Activated naive CD8-positive, alpha-beta T cell (primary cell): ENCODE results near the gene TAF11L2.
"Not testable (repeated sequence)": the region's sequence is repeated elsewhere in the genome, so short reads cannot be mapped to it uniquely, and the experiment has no call there.

ENCODE experiments used
- H3K27ac Mint-ChIP-seq: one replicate; pipeline ENCODE4 v1.8.0; 2021; ENCODE audit warnings: mixed read lengths
- H3K27me3 Mint-ChIP-seq: one replicate; pipeline ENCODE4 v1.8.0; 2021; ENCODE audit warnings: mixed read lengths
- H3K36me3 Mint-ChIP-seq: one replicate; pipeline ENCODE4 v1.8.0; 2021; ENCODE audit warnings: mixed read lengths
- H3K4me1 Mint-ChIP-seq: one replicate; pipeline ENCODE4 v1.8.0; 2021; ENCODE audit warnings: low read depth, mixed read lengths
- H3K4me3 Mint-ChIP-seq: one replicate; pipeline ENCODE4 v1.8.0; 2021; ENCODE audit warnings: mild to moderate bottlenecking, mixed read lengths
- H3K9me3 Mint-ChIP-seq: one replicate; pipeline ENCODE4 v1.8.0; 2021; ENCODE audit warnings: low read depth, mixed read lengths

The TAF11L2 gene

GRCh38 chr5:17497931-17498330 lies at the start of gene TAF11L2:
Gene TAF11L2 (plus strand): TSS chr5:17498231.
- not testable (repeated sequence) for H3K27ac Mint-ChIP-seq, H3K4me1 Mint-ChIP-seq, H3K36me3 Mint-ChIP-seq, H3K4me3 Mint-ChIP-seq, H3K27me3 Mint-ChIP-seq, H3K9me3 Mint-ChIP-seq

DNA sequence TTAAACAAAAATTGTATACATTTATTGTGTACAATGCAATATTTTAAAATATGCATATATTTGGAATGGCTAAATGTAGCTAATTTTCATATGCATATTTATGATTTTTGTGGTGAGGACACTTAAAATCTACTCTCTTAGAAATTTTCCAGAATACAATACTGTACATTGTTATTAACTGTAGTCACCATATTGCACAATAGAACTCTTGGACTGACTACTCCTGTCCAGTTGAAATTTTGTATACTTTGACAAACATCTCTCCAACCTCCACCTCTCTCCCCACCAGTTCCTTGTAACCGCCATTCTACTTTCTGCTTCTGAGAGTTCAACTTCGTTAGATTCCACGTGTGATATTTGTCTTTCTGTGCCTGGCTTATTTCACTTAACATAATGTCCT lies 49.2 kb upstream of the TAF11L2 start:
- H3K9me3 Mint-ChIP-seq, result peaks cover 6% of the 10 kb centered on the region
- H3K4me1 Mint-ChIP-seq, result no peaks in the 10 kb centered on the region
- H3K27ac Mint-ChIP-seq, result no peak overlapping the region
- H3K27me3 Mint-ChIP-seq, result no peaks in the 10 kb centered on the region
- no peak overlapping the region for H3K4me3 Mint-ChIP-seq
- H3K36me3 Mint-ChIP-seq, result no peaks in the 10 kb centered on the region

- Mint-ChIP-seq H3K36me3 (no peaks in the 10 kb centered on the region), H3K9me3 (peaks cover 6% of the 10 kb centered on the region), H3K27ac (no peak overlapping the region), H3K4me3 (no peak overlapping the region), H3K27me3 (no peaks in the 10 kb centered on the region), H3K4me1 (no peaks in the 10 kb centered on the region)
Observed at GRCh38 chr5:17452936-17453335, 45.1 kb upstream of the TAF11L2 start.

- Mint-ChIP-seq H3K4me3 (no peak overlapping the region), H3K36me3 (no peaks in the 10 kb centered on the region), H3K9me3 (peaks cover 6% of the 10 kb centered on the region), H3K27ac (no peak overlapping the region), H3K27me3 (no peaks in the 10 kb centered on the region), H3K4me1 (no peaks in the 10 kb centered on the region)
Observed at GRCh38 chr5:17455942-17456341, 42.1 kb upstream of the TAF11L2 start.

- Mint-ChIP-seq H3K4me3 (no peak overlapping the region), H3K27ac (no peak overlapping the region), H3K4me1 (no peaks in the 10 kb centered on the region), H3K36me3 (no peaks in the 10 kb centered on the region), H3K9me3 (peaks cover 13% of the 10 kb centered on the region), H3K27me3 (no peaks in the 10 kb centered on the region)
Observed at GRCh38 chr5:17461793-17462192, 36.2 kb upstream of the TAF11L2 start.

DNA sequence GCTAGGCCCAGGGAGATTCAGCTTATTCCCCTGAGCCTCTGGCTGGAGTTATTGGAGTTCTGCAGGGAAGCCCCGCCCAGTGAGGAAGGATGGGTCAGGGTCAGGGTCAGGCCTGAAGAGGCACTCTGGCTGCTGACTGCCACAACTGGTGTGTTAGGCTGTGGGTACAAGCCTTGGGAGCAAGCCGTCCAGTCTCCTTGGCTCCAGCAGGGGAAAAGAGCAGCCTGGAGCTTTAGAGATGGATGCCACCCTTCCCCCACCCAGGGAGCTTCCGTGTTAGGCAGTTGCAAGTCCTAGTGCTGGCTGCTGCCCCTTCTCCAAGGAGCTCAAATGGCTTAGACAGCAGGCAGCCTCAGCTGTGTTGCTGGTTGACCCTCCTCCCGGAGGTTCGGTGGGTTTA lies 34.4 kb upstream of the TAF11L2 start:
- Mint-ChIP-seq H3K36me3 (no peaks in the 10 kb centered on the region), H3K4me1 (no peaks in the 10 kb centered on the region), H3K9me3 (peaks cover 13% of the 10 kb centered on the region), H3K4me3 (no peak overlapping the region), H3K27ac (no peak overlapping the region), H3K27me3 (no peaks in the 10 kb centered on the region)

GRCh38 chr5:17470064-17470463 lies 28.0 kb upstream of the TAF11L2 start:
- Mint-ChIP-seq H3K27me3 (no peaks in the 10 kb centered on the region), H3K36me3 (no peaks in the 10 kb centered on the region), H3K4me1 (no peaks in the 10 kb centered on the region), H3K9me3 (peaks cover 11% of the 10 kb centered on the region), H3K4me3 (no peak overlapping the region), H3K27ac (no peak overlapping the region)

DNA sequence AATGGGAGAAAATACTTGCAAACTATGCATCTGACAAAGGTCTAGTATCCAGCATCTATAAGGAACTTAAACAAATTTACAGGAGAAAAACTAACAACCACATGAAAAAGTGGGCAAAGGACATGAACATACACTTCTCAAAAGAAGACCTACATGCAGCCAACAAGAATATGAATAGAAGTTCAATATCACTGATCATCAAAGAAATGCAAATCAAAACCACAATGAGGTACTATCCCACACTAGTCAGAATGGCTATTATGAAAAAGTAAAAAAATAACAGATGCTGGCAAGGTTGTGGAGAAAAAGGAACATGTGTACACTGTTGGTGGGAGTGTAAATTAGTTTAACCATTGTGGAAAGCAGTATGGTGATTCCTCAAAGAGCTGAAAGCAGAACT lies 23.0 kb upstream of the TAF11L2 start:
- not testable (repeated sequence) for H3K27ac Mint-ChIP-seq, H3K4me1 Mint-ChIP-seq, H3K9me3 Mint-ChIP-seq, H3K4me3 Mint-ChIP-seq, H3K27me3 Mint-ChIP-seq, H3K36me3 Mint-ChIP-seq

- H3K36me3 Mint-ChIP-seq, result no peaks in the 10 kb centered on the region
- no peak overlapping the region for H3K27ac Mint-ChIP-seq
- no peak overlapping the region for H3K4me3 Mint-ChIP-seq
- no peaks in the 10 kb centered on the region for H3K27me3 Mint-ChIP-seq
- H3K9me3 Mint-ChIP-seq, result no peaks in the 10 kb centered on the region
- H3K4me1 Mint-ChIP-seq, result no peaks in the 10 kb centered on the region
Observed at GRCh38 chr5:17477043-17477442, 21.0 kb upstream of the TAF11L2 start.

DNA sequence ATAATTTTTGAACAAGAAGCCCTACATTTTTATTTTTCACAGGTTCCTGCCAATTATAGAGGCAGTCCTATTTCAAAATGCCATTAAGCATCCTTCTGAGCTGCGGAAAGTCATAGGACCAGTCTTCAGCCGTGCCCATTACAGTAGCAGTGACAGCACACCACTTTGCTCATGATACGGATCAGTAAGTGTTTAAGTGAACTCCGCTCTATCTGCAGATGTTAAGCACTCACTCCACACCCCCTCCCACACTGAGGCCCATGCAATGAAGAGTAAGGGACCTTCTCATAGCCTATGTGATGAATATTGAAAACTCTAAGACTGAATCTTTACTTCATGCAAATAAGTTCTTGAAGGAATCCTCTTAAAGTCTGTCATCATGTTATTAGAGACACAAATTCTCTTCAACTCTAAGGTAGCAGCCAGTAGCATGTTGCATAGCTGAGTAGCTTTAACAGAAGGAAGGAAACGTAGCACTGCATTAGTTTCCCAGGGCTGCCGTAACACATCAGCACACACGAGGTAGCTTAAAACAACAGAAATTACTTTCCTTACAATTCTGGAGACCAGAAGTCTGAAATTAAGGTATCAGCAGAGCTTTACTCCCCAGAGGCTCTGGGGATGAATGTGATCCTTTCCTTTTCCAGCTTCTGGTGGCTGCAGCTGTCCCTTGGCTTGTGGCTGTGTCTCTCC lies 20.3 kb upstream of the TAF11L2 start:
- Mint-ChIP-seq H3K9me3 (no peaks in the 10 kb centered on the region), H3K4me3 (no peak overlapping the region), H3K4me1 (no peaks in the 10 kb centered on the region), H3K27me3 (no peaks in the 10 kb centered on the region), H3K27ac (no peak overlapping the region), H3K36me3 (no peaks in the 10 kb centered on the region)

DNA sequence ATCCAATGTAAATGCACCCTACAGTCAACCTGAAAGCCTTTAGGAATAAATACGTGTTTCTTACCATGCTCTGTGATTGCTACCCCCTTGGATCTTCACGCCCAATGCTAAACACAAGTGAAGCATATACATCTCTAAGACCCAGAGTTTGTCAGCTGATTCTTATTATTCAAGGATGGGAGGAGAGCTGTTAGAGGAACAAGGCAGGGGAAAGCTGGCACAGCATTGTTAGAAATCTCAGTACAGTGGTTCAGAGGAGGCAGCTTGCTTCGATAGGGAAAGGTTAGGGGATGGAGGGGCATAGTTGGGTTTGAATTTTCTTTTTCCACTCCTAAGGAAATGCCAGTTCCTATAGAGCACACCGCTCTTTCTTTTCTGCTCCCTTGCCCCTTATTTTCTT lies 16.7 kb upstream of the TAF11L2 start:
- Mint-ChIP-seq H3K4me1 (no peaks in the 10 kb centered on the region), H3K4me3 (no peak overlapping the region), H3K27me3 (no peaks in the 10 kb centered on the region), H3K9me3 (no peaks in the 10 kb centered on the region), H3K36me3 (no peaks in the 10 kb centered on the region), H3K27ac (no peak overlapping the region)

GRCh38 chr5:17482790-17483189 lies 15.2 kb upstream of the TAF11L2 start:
- Mint-ChIP-seq H3K4me1 (no peaks in the 10 kb centered on the region), H3K27ac (no peak overlapping the region), H3K36me3 (no peaks in the 10 kb centered on the region), H3K27me3 (no peaks in the 10 kb centered on the region), H3K4me3 (no peak overlapping the region), H3K9me3 (no peaks in the 10 kb centered on the region)

DNA sequence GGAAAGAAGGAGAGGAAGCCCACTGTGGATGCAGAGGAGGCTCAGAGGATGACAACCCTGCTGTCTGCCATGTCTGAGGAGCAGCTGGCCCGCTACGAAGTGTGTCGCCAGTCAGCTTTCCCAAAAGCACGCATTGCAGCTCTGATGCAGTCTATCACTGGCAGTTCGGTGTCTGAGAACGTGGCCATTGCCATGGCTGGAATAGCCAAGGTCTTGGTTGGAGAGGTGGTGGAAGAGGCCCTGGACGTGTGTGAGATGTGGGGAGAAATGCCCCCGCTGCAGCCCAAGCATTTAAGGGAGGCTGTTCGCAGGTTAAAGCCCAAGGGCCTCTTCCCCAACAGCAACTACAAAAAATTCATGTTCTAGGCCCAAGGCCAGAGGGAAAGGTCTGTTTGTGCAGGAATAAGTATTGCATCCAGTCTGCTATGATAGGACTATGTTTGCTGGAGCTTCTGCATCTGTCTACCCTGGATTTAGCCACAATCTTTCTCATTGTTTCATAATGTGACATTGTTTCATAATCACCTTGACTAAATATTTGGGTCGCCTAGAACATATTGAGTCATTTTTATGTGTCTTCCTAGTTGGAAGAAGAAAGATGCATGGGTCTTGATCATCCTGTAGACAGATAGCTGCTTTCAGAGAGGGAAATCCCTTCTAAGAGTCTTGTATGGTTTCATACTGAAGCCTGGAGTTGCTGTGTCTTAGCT lies 11.4 kb upstream of the TAF11L2 start:
- not testable (repeated sequence) for H3K36me3 Mint-ChIP-seq, H3K4me1 Mint-ChIP-seq, H3K4me3 Mint-ChIP-seq, H3K27me3 Mint-ChIP-seq, H3K9me3 Mint-ChIP-seq, H3K27ac Mint-ChIP-seq

GRCh38 chr5:17487174-17487512 lies 10.9 kb upstream of the TAF11L2 start:
- Mint-ChIP-seq H3K27ac (no peak overlapping the region), H3K36me3 (no peaks in the 10 kb centered on the region), H3K4me3 (no peak overlapping the region), H3K9me3 (no peaks in the 10 kb centered on the region), H3K4me1 (no peaks in the 10 kb centered on the region), H3K27me3 (no peaks in the 10 kb centered on the region)

GRCh38 chr5:17491257-17491656 lies 6.8 kb upstream of the TAF11L2 start:
- not testable (repeated sequence) for H3K4me1 Mint-ChIP-seq, H3K4me3 Mint-ChIP-seq, H3K9me3 Mint-ChIP-seq

DNA sequence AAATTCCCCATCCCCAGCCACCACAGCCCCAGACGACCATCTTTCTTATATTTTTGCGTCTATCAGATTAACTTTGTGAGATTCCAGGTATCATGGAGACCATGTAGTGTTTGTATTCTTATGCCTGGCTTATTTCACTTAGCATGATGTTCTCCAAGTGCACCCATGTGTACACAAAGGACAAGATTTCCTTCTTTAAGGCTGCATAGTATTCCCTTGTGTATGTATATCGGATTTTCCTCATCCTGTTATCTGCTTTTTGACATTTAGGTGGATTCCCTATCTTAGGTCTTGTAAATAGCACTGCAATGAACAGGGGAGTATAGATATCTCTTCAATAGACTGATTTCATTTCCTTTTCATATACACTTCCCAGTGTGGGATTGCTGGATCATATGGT lies 5.3 kb upstream of the TAF11L2 start:
- peaks cover 4% of the 10 kb centered on the region for H3K9me3 Mint-ChIP-seq

More at GRCh38 chr5:17491257-17491656, 6.8 kb upstream of the TAF11L2 start:
- not testable (repeated sequence) for H3K36me3 Mint-ChIP-seq, H3K27me3 Mint-ChIP-seq, H3K27ac Mint-ChIP-seq

More for the DNA sequence above, 5.3 kb upstream of the TAF11L2 start:
- Mint-ChIP-seq H3K27me3 (no peaks in the 10 kb centered on the region), H3K4me3 (no peak overlapping the region), H3K27ac (no peak overlapping the region), H3K36me3 (no peaks in the 10 kb centered on the region), H3K4me1 (no peaks in the 10 kb centered on the region)
